HPDE6-E6E7 (cell line): ENCODE measurements around the gene ARCN1.

Source experiments
- DNase-seq: peaks from one replicate; pipeline ENCODE4 v3.0.0; 2011; ENCODE audit warnings: missing footprints; ENCODE audit errors: extremely low spot score

The ARCN1 gene

DNA sequence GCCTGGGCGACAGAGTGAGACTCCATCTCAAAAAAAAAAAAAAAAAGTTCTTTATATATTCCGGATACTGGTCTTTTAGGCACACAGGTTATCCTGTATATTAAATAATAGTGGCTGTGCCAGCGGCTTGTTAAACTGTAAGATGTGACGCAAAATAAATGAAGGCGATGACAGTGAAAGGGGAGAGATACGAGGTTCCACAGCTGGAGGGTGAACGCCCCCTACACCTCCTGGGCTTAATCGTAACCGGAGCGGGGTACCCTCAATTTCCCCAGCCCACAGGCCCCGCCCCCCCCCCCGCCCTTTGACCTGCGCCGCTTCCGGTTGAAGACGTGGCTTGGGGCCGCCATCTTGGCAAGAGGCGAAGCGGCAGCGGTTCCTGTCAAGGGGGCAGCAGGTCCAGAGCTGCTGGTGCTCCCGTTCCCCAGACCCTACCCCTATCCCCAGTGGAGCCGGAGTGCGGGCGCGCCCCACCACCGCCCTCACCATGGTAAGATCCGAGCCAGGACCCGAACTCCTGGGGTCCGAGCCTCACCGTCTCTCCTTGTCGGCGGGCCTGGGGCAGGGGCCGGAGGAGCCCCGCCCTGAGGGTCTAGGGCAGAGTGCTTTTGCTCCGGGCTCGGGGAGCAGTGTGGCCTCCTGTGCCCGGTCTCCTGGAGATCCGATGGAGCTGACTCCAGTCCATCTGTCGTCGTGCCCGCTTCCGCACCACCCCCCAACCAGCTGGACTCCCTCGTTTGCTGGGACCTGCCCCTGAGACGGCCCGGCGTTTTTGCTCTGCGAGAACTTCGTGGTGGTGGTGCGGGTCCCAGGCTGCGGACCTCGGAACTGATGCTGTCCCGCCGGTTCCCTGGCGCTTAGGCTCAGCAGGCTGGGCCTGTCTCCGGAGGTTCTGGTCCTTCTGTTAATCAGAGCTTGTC lies at the start of gene ARCN1:
TSS of gene ARCN1 (plus strand) at position 349 of the 920 bp plus-strand sequence. CDS start at position 488, 139 bp downstream.
- peak; percentile 48 for DNase-seq

GRCh38 chr11:118522571-118523072 lies 49.6 kb upstream of the ARCN1 start:
- no peak for DNase-seq

DNA sequence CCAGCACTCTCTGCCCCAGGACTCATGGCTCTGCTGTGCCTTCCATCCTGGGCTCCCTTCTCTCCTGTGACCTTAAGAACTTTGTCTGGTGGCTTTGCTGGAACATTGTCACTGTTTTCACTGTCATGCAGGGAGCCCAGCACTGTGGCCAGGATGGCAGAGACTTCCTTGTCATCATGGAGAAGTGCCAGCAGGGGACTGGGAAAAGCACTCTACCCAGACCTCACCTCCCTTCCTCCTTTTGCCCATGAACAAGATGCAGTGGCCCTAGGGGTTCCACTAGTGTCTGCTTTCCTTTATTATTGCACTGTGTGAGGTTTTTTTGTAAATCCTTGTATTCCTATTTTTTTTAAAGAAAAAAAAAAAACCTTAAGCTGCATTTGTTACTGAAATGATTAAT lies 47.9 kb upstream of the ARCN1 start:
- DNase-seq: no peak

DNA sequence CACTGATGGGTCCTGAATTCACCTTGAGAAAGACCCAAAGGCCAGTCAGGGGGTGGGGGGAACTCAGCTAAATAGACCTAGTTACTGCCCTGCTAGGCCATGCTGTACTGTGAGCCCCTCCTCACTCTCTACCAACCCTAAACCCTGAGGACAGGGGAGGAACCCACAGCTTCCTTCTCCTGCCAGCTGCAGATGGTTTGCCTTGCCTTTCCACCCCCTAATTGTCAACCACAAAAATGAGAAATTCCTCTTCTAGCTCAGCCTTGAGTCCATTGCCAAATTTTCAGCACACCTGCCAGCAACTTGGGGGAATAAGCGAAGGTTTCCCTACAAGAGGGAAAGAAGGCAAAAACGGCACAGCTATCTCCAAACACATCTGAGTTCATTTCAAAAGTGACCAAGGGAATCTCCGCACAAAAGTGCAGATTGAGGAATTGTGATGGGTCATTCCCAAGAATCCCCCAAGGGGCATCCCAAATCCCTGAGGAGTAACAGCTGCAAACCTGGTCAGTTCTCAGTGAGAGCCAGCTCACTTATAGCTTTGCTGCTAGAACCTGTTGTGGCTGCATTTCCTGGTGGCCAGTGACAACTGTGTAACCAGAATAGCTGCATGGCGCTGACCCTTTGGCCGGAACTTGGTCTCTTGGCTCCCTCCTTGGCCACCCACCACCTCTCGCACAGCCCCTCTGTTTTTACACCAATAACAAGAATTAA lies 47.3 kb upstream of the ARCN1 start:
- DNase-seq: no peak

DNA sequence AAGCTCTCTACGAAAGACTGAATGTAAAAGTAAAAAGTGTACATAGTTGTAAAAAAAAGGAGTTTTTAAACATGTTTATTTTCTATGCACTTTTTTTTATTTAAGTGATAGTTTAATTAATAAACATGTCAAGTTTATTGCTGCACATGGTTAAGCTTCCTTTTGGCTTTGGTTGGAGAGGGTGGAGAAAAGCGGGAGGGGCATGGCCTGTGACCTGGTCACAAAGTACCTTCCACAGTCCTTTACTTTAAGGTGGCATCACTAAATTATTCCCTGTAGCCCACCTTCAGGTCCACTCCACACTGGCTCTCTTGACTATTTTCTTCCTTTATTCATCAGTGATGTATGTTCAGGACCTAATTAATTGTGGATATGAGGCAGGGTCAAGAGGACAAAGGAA lies 45.5 kb upstream of the ARCN1 start:
- DNase-seq: no peak

DNA sequence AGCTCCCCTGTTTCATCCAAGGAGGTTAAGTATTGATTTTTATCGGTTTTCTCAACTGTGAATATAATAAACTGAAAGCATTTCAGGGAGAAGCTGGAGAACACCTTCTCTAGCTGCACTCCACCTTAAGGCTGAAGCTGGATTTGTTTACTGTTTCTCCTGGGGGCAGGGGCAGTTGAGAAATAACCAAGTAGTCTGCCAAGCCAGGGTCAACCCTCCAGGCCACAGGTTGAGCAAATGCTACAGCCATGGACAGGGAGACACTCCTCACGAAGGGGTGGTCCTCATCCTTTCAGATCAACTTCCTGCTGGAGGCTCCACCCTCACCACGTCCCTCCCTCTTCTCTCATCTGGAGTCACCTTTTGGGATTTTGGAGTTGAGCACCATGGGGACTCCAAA lies 45.1 kb upstream of the ARCN1 start, which contains the start of gene TTC36:
TSS of gene TTC36 (plus strand) at position 366 of the 400 bp plus-strand sequence. CDS start at position 387, 21 bp downstream.
- DNase-seq: no peak

- no peak for DNase-seq
Measured at GRCh38 chr11:118528511-118528910, 43.7 kb upstream of the ARCN1 start.

- no peak for DNase-seq
Measured at GRCh38 chr11:118529584-118530175, 42.5 kb upstream of the ARCN1 start.

- no peak for DNase-seq
Measured at GRCh38 chr11:118530180-118530682, 42.0 kb upstream of the ARCN1 start.

- peak; percentile 80 for DNase-seq
Measured at GRCh38 chr11:118530683-118531596, 41.3 kb upstream of the ARCN1 start, which contains the start of gene TMEM25. TMEM25 (plus strand) TSS chr11:118531192; CDS start chr11:118531802, 610 bp downstream.

DNA sequence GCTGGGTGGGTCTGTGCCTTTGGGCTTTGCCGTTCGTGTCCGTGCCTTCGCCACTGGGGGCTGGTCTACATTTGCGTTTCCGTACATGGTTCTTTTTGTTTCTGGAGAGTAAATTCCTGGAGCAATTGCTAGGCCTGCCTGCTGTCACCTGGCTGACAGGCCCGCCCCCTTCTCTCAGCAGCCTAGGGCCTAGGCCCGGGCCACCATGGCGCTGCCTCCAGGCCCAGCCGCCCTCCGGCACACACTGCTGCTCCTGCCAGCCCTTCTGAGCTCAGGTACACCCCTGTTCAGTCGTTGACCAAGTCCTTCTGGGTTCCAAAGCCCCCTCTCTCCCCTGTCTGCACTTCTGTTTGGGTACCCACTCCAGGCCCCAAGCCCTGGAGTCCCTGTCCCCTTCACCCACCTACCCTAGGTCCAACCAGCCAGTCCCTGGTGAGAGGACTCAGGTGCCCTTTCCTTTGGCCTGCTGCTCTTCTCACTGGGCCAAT lies 40.6 kb upstream of the ARCN1 start:
- no peak for DNase-seq

DNA sequence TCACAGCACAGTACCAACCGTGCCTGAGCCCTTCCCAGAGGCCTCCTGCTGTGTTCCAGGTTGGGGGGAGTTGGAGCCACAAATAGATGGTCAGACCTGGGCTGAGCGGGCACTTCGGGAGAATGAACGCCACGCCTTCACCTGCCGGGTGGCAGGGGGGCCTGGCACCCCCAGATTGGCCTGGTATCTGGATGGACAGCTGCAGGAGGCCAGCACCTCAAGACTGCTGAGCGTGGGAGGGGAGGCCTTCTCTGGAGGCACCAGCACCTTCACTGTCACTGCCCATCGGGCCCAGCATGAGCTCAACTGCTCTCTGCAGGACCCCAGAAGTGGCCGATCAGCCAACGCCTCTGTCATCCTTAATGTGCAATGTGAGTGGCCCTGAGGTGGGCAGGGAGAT lies 40.1 kb upstream of the ARCN1 start:
- DNase-seq: no peak

DNA sequence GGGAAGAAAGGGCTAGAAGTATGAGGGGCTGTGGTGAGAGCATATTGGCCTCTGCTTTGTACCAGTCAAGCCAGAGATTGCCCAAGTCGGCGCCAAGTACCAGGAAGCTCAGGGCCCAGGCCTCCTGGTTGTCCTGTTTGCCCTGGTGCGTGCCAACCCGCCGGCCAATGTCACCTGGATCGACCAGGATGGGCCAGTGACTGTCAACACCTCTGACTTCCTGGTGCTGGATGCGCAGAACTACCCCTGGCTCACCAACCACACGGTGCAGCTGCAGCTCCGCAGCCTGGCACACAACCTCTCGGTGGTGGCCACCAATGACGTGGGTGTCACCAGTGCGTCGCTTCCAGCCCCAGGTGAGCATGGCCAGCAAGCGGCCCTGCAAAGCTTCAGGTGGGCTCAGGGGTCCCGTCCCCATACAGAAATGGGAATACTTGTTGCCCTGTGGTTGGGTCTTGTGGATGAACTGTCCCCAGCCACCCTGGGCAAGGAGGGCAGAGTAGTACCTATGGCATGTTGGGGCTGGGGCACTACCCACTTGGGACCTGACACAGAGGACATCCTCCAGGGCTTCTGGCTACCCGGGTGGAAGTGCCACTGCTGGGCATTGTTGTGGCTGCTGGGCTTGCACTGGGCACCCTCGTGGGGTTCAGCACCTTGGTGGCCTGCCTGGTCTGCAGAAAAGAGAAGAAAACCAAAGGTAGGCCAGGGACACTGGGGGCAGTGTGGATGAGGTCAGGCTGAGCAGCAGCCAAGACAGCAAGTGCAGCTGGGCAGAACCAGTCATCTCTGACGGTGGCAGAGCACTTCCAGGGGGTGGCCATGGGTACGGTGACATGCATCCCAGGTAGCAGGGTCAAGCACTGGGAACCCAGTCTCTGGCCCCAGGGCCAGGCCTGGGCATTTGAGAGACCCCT lies 39.1 kb upstream of the ARCN1 start:
- no peak for DNase-seq

GRCh38 chr11:118533769-118534729 lies 38.2 kb upstream of the ARCN1 start:
- DNase-seq: no peak

GRCh38 chr11:118535261-118535660 lies 36.9 kb upstream of the ARCN1 start:
- no peak for DNase-seq

DNA sequence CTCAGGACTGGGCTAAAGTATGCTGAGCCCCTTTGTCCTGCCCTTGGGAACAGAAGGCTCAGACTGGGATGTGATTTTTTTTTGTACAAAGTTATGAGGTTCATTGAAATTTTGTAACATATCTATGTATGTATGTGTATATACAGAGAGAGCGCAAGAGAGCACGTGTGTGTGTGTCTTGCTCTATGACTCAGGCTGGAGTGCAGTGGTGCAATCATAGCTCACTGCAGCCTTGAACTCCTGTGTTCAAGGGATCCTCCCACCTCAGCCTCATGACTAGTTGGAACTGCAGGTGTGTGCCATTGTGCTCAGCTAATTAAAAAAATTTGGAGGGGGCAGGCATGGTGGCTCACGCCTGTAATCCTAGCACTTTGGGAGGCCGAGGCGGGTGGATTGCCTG lies 35.5 kb upstream of the ARCN1 start:
- no peak for DNase-seq

DNA sequence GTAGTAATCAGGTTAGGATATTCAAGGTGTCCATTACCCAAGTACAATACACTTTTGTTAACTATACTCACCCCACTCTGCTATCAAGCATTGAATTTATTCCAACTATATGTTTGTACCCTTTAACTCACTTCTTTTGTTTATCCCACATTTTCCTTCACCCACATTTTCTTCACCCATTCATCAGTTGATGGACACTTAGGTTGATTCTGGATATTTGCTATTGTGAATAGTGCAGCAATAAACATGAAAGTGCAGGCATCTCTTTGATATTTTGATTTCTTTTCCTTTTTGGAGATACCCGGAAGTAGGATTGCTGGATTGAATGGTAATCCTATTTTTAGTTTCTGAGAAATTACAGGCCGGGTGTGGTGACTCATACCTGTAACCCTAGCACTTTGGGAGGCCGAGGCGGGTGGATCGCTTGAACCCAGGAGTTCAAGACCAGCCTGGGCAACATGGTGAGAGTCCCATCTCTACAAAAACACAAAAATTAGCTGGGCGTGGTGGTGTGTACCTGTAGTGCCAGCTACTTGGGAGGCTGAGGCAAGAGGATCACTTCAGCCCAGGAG lies 34.7 kb upstream of the ARCN1 start:
- DNase-seq: no peak
